GM21529 (cell line): ENCODE measurements around the gene FOXJ2.
"Not testable (repeated sequence)": the region's sequence is repeated elsewhere in the genome, so short reads cannot be mapped to it uniquely, and the experiment has no call there.

Experiments
- ATAC-seq: cut with Tn5 transposase; IDR thresholded peaks from one replicate; pipeline ENCODE4 v1.9.1; 2021; ENCODE audit not compliant: unreplicated experiment

The FOXJ2 gene

DNA sequence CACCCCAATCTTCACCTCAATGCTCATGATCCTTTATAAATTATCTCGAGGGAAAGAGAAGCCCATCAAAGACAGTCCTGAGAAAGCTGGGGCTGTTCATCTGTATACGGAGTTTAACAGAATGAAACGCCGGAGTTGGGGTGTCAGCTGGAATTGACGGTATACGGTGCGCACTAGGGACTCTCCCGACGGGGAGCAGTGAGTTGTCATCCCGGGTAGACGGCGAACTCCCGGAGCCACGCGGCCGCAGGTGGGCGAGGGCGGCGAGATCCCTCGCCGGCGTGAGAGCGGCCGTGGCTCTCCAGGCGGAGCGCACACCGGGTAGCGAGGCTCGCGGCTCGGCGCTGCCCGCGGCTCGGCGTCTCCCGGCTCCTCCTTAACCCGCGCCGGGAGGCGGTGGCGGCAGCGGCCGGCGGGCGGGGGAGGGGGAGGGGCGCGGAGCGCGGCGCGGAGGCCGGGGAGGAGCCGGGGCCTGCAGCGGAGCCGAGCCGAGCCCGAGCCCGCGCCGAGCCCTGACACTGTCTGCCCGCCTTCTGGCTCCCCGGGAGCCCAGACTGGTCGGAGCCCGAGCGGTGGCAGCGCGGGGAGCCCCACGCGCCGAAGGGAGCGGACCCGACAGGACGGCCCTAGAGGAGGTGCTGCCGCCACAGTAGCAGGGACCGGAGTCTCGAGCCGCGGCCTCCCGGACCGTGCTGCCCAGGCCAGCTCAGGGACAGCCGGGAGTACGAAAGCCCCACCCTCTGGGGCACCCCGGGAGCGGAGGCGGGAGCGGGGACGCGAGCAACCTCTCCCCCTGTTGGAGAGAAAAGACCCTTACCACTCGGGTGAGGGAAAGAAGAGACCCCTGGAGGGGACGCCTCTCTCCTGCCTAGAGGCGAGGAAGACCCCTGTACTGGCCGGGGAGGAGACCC lies at the start of gene FOXJ2:
Gene FOXJ2, plus strand, starts transcription at position 475 of the 911 bp plus-strand sequence. CDS start 7,117 bp downstream, outside the sequence.
- peak; percentile 65 for ATAC-seq

GRCh38 chr12:7983019-7983418 lies 49.5 kb upstream of the FOXJ2 start:
- not testable (repeated sequence) for ATAC-seq

GRCh38 chr12:7983460-7983859 lies 49.1 kb upstream of the FOXJ2 start:
- ATAC-seq = not testable (repeated sequence)

DNA sequence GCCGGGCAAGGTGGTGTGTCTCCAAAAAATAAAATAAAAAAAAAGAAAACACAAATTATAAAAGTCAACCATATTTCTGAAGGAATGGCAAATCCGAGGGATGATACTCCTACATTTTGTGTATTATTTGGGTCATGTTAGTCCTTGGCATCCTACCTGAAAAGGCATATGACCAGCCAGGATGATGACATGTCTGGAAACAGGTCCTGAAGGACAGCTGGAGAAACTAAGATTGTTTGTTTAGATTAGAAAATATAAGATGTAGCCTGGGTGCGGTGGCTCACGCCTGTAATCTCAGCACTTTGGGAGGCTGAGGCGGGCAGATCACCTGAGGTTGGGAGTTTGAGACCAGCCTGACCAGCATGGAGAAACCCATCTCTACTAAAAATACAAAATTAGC lies 47.6 kb upstream of the FOXJ2 start:
- no peak for ATAC-seq

- ATAC-seq = no peak
These were observed 46.6 kb upstream of the FOXJ2 start for GRCh38 chr12:7985802-7986418.

- peak; percentile 65 for ATAC-seq
These were observed 42.6 kb upstream of the FOXJ2 start for GRCh38 chr12:7989827-7990491.

DNA sequence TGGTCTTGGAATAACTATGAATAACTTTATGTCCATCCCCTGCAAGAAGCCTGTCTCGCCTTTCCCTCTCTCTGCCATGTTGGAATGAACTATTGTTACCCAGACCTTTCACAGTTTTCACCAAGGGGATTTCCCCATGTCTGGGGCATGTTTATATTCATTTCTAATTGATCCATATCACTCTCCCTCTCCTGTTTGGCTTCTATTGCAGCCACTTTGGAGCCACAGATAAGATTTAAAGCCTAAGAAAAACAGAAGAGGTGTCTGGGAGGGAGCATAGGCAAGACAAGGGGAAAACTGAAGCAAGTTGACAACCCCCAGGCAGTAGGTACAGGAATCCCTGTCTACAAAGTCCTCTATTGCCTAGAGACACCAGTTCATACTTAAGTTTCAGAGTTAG lies 41.0 kb upstream of the FOXJ2 start:
- ATAC-seq = no peak

- peak; percentile 8 for ATAC-seq
These were observed 37.7 kb upstream of the FOXJ2 start for GRCh38 chr12:7994731-7995205.

DNA sequence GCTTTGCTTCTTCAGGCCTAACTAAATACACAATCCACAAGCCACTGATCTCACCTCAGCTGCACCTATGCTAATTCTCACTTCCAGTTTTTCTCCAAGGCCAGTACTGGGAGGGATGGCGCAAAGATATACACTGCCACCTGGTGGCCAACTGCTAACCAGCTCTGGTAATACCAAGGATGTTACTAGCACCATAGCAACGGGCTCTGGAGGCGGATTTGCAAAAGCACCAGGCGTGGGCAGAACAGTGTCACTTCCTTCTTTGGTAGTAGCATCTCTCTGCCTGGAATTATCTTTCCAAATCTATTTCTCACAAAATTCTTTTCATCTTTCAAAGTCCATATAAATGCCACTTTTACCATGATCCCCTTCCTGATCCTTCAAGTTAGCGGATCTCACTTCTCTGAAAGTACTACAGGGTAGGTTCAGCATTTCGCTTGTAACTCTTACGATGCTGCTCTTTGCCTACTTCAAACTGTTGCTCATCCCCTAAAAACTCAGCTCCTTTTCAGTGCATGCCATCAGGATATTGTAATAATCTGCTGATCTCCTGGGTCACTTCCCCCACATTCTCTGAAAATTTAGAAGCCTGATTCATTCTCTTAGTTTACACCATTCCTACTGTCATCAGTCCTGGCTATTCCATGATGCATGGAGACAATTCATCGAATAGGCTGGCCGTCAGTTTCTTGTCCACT lies 37.1 kb upstream of the FOXJ2 start:
- peak; percentile 100 for ATAC-seq

DNA sequence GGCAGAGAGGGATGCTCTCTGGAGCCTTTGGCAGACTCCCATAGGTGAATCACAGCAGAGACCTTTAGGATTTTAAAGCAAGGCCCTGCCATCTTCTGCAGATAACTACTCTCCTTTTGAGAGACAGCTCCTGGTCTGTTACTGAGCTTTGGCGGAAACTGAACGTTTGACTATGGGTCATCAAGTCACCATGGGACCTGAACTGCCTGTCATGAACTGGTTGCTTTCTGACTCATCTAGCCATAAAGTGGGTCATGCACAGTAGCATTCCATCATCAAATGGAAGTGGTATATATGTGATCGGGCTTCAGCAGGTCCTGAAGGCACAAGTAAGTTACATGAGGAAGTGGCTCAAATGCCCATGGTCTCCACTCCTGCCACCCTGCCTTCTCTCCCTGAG lies 31.7 kb upstream of the FOXJ2 start:
- ATAC-seq = not testable (repeated sequence)

DNA sequence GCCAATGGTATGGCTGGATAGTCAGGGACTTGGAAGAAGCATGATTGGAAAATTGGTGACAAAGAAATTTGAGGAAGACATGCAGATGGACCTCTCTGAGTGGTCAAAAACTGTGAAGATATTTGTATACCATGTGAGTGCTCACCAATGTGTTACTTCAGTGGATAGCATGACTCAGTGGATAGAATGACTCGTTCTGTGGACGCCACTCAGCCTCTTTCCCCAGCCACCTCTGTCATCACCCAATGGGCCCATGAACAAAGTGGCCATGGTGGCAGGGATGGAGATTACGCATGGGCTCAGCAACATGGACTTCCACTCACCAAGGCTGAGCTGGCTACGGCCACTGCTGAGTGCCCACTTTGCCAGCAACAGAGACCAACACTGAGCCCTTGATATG lies 31.0 kb upstream of the FOXJ2 start:
- ATAC-seq = not testable (repeated sequence)

DNA sequence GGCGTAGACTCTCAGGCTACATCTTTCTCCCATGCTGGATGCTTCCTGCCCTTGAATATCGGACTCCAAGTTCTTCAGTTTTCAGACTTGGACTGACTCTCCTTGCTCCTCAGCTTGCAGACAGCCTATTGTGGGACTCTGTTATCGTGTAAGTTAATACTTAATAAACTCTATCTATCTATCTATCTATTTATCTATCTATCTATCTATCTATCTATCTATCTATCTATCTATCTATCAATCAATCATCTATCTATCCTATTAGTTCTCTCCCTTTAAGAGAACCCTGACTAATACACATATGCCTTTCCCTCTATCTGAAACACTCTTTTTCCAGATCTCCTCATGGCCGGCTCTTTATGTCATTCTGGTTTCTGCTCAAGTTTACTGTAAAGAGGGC lies 27.6 kb upstream of the FOXJ2 start:
- not testable (repeated sequence) for ATAC-seq

DNA sequence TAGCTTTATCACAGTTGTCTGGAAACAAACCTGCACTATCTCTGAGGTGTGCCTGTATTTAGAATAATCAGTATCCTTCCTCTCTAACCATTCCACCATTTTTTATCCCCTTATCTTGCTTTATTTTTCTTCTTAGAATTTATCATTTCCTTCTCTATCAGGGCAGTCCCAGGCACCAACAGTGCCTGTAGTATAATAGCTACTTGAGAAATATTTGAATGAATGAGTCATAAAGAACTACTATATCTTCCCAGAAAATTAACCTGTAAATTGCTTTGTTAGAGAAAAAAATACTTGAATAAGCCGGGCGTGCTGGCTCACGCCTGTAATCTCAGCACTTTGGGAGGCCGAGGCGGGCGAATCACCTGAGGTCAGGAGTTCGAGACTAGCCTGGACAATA lies 21.2 kb upstream of the FOXJ2 start:
- no peak for ATAC-seq

GRCh38 chr12:8012651-8013309 lies 19.7 kb upstream of the FOXJ2 start:
- no peak for ATAC-seq

DNA sequence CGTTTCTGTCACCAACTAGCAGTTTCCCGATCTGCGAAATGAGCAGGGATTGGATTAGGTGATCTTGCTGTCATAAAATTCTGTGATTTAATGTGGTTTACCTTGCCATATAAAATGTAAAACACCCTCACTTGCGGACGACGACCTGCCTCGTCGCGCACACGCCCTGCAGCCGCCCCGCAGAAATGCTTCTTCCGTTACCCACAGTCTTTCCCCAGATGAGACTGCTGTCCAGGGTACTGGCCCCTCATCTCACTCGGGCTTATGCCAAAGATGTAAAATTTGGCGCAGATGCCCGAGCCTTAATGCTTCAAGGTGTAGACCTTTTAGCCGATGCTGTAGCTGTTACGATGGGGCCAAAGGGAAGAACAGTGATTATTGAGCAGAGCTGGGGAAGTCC lies 17.7 kb upstream of the FOXJ2 start:
- no peak for ATAC-seq

- not testable (repeated sequence) for ATAC-seq
These were observed 14.3 kb upstream of the FOXJ2 start for GRCh38 chr12:8018213-8018612.

DNA sequence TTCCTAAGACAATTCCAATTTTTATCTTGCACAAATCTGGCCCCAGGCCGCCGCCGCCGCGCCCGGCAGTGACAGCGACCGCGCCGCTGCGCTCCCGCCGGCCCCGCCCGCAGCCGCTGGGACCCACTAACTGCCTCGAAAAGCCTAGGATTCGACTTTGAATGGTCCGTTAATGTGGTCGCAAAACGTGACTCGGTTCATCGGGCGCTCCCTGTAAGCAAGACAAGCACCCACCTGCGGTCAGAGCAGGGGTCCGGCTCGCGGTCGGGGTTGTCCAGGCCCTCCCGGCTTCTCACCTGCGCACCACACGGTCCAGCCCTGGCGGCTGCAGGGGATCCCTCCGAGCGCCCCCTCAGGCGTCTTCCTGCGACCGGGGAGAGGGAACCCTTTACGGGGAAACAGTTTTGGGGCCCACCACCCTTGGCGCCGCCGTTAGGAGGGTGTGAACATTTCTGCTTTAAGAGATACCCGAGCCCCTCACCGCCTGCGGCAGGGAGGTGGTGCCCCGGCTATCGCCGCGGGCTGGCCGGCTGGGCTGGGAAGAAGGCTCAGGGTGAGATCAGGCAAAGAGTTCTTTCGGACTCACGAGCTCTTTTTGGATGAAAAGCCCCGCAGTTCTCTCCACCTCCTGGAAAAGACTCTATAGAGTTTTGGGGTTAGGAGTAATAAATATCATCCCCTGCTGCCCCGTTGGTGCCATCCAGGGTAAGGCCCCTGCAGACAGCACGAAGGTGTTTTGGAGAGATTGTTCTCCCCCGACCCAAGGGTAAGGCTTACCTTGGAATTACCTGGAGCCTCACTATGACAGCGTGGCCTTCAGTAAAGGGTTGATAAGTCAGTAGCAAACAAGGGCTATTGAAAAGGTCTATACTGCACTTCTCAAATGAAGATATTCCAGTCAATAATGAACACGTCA lies 13.6 kb upstream of the FOXJ2 start:
- no peak for ATAC-seq

GRCh38 chr12:8026291-8026900 lies 6.1 kb upstream of the FOXJ2 start:
- ATAC-seq = peak; percentile 99

DNA sequence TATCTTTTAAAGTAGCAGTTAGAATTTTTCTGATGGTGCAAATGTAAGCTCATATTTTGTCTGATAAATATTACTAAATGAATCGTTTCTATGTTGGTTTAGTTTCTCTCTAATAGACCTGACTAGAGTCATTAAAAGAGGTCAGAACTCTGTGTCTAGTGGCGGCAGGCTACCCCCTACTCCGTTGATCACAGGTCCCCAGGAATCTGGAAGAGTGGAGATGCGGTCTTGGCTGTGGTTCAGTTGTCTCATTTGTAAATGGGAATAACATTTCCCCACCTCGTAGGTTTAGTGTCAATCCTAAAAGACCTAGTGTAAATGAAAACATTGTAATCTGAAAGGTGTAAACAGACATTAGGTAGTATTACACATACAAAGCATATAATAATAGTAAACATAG lies 4.7 kb upstream of the FOXJ2 start:
- no peak for ATAC-seq
